Body of pancreas (tissue), 4 donors: ENCODE measurements around the gene NTN5. TPM values are rescaled to one million over a fixed set of nuclear protein-coding genes. Genes with fewer than 3 reads are reported as not detected.

Source experiments
- ATAC-seq: fragments of 150-250 bp; one replicate; pipeline ENCODE4 v1.9.1; 2016
- DNase-seq, 4 donors: peaks; one replicate each; pipeline ENCODE4 v3.0.0-alpha.2; 2019
- H3K27ac ChIP-seq, 4 donors: fragments of 200-600 bp; sonication (generic); 1 replicate in 3 of 4; 2 replicates in 1 of 4; pipeline versions ENCODE4 v1.5.1 to v1.6.1; 2016 to 2019; ENCODE audit warnings: mild to moderate bottlenecking in 1 of 4, mixed read lengths in 1 of 4, moderate library complexity in 1 of 4
- H3K27me3 ChIP-seq, 2 donors: fragments of 200-600 bp; sonication (generic); one replicate each; pipeline ENCODE4 v1.6.0; 2016; ENCODE audit warnings: mild to moderate bottlenecking in 1 of 2
- H3K36me3 ChIP-seq, 2 donors: fragments of 200-600 bp; sonication (generic); replicated peaks in 1 of 2; 2 replicates each; pipeline ENCODE4 v1.5.1; 2016; ENCODE audit warnings: low read depth in 2 of 2; ENCODE audit not compliant: insufficient read depth in 1 of 2
- H3K4me1 ChIP-seq: fragments of 200-600 bp; sonication (generic); one replicate; pipeline ENCODE4 v1.6.0; 2016
- H3K4me3 ChIP-seq, 2 donors: fragments of 200-600 bp; sonication (generic); 1 replicate in 1 of 2; 2 replicates in 1 of 2; pipeline ENCODE4 v1.5.1; 2016 to 2019
- H3K9me3 ChIP-seq, 3 donors: fragments of 200-600 bp; sonication (generic); 1 replicate in 2 of 3; 2 replicates in 1 of 3; pipeline ENCODE4 v1.5.1; 2016
- POLR2A ChIP-seq, 3 donors: fragments of 450-650 bp; IDR thresholded peaks; one replicate each; pipeline ENCODE4 v1.6.1; 2016; ENCODE audit warnings: antibody characterized with exemption in 3 of 3, mild to moderate bottlenecking in 2 of 3
- WGBS, 2 donors: methylation state at CpG; one replicate each; pipeline ENCODE4 v1.1.5; 2017; 5-methylcytosine and 5-hydroxymethylcytosine counted together
- intact Hi-C: fragments of 100-400 bp; cut with DNase I; formaldehyde crosslinking; loops from one replicate; pipeline ENCODE4 v1.15.1; 2023
- total RNA-seq, 2 donors: library from RNA; depleted of rRNA; stranded (reverse); fragments of >200 nt; gene quantifications; one replicate each; pipeline ENCODE4 v1.1.0, GENCODE V29; 2016
- TF ChIP-seq, protein P1 (sequence below), 7 experiments: fragments of 450-650 bp in 4 of 7; fragments of 200-600 bp in 3 of 7; sonication (generic) in 3 of 7; IDR thresholded peaks; one replicate each; pipeline ENCODE4 v1.5.1; 2016 to 2019; ENCODE audit warnings: antibody characterized with exemption in 7 of 7

The NTN5 gene
- total RNA-seq, 2 donors from 2014 or later, result not detected

DNA sequence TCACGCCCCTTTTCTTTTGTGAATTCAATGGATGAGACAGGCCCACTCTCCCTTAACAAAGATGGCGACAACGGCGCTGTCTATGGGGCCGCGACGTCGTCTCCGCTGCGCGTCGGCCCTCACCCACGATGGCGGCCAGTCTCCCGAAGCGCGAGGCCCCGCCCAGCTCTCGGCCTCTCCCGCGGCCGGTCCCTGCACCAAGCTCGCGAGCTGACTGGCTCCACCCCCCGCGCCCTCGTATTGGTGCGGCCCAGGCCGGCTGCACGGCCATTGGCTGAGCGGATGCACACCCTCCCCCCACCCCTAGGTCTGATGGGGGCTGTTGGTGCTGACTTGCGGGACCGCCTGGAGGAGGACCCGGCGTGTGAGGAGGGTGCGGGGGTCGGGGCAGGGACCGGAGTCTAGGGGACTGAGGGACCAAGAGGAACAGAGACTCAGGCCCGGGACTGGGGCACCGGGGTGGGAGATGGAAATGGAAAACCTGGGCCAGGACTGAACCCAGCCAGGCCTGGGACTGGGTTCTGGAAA lies 48.7 kb downstream of the NTN5 start:
- peak overlapping the region; percentile 47 to 81 (median 78) for H3K27ac ChIP-seq
- peak; percentile 97 to 99 (median 98) for DNase-seq
- H3K4me1 ChIP-seq, result peaks cover 26% of the 10 kb centered on the region
- no peaks in the 10 kb centered on the region for H3K36me3 ChIP-seq
- H3K4me3 ChIP-seq, result peak overlapping the region in 1 of 2 donors; percentile 2
- H3K27me3 ChIP-seq, result no peaks in the 10 kb centered on the region
- TF ChIP-seq, protein P1, sequence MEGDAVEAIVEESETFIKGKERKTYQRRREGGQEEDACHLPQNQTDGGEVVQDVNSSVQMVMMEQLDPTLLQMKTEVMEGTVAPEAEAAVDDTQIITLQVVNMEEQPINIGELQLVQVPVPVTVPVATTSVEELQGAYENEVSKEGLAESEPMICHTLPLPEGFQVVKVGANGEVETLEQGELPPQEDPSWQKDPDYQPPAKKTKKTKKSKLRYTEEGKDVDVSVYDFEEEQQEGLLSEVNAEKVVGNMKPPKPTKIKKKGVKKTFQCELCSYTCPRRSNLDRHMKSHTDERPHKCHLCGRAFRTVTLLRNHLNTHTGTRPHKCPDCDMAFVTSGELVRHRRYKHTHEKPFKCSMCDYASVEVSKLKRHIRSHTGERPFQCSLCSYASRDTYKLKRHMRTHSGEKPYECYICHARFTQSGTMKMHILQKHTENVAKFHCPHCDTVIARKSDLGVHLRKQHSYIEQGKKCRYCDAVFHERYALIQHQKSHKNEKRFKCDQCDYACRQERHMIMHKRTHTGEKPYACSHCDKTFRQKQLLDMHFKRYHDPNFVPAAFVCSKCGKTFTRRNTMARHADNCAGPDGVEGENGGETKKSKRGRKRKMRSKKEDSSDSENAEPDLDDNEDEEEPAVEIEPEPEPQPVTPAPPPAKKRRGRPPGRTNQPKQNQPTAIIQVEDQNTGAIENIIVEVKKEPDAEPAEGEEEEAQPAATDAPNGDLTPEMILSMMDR (IDR thresholded peaks at IDR 0.05), result no peak
- TF ChIP-seq POLR2A (IDR thresholded peaks at IDR 0.05), result peak in 1 of 3 donors; percentile 22
- WGBS, 2 donors, result 1% methylated on average over 32 to 36 of the region's 40 CpGs
- H3K9me3 ChIP-seq, result no peaks in the 10 kb centered on the region
- peak; percentile 81 for ATAC-seq
- intact Hi-C loops, result no loop called here

DNA sequence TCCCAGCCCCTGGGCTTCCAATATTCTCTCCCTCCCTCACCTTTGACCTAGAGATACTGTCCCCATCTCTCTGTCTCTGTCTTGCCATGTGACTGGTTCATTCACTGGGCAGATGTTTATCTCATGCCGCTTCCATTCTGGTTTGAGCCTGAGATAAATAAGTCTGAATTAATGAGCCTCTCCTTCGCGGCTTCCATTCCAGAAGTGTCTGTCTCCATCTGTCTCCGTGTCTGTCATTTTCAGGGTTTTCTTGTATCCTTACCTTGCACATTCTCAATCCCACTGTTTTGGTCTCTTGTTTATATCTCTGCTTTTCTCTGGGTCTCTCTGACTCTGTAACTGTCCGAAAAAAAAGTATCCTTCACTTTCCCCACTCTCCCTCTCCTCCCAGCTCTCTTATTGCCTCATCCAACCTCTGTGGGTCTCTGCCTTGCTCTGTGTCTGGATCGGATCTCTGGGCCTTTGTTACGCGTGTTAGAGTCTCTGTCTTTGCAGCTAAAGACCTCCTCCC lies 49.2 kb downstream of the NTN5 start:
- Histone ChIP-seq H3K27ac (peak overlapping the region; percentile 2 to 81 (median 78)), H3K27me3 (no peaks in the 10 kb centered on the region), H3K4me1 (peaks cover 26% of the 10 kb centered on the region), H3K36me3 (no peaks in the 10 kb centered on the region), H3K9me3 (no peaks in the 10 kb centered on the region), H3K4me3 (no peak overlapping the region)
- ATAC-seq (no peak), DNase-seq (no peak)
- intact Hi-C loops, result no loop called here
- TF ChIP-seq POLR2A (IDR thresholded peaks at IDR 0.05), result no peak
- 27 to 30% methylated on average over 8 of the region's 8 CpGs for WGBS, 2 donors

DNA sequence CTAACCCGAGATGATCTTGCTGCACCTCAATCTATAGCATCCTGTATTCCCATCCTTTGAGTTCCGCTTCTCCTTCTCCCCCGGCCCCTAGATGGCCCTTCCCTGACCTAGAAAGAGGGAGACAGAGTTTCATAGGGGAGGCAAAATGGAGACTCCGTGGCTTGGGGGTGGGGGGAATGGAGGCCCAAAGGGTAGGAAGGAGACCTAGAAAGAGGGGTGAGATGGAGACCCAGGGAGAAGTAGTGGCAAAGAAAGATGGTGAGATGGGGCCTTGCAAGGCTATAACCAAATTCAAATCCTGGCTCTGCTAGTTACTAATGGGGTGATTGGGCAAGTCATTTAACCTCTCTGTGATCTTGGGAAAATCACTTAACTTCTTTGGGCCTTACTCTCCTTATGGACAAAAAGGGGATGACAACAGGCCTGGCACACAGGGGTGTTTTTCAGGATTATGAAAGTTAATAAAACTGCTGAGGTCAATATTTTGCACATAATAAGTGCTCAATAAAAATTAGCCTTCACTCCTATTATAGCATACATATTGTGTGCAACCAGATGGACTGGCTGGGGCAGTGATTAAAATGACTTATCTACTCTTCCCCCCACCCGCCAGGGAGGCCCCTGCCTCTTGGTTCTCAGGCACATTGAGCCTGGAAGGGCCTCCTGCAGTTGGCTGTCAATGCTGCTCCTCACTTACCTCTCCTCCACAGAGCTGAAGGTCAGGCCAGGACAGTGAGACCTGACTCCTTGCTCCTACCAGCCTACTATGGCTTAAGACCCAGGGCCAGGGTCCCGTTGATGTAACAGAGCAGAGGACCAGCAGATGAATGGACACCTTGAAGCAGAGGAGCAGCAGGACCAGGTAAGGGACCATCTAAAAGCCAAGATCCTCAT lies 52.9 kb downstream of the NTN5 start:
- 28 to 30% methylated on average over 6 of the region's 6 CpGs for WGBS, 2 donors
- peaks cover 57% of the 10 kb centered on the region for H3K4me1 ChIP-seq
- intact Hi-C loops, result no loop called here
- no peaks in the 10 kb centered on the region for H3K9me3 ChIP-seq
- no peaks in the 10 kb centered on the region for H3K27me3 ChIP-seq
- H3K36me3 ChIP-seq, result peaks cover 12 to 16% of the 10 kb centered on the region in 2 donors
- H3K27ac ChIP-seq, result peak overlapping the region; percentile 86 to 94 (median 88)
- peak overlapping the region in 1 of 2 donors; percentile 31 for H3K4me3 ChIP-seq
- ATAC-seq, result no peak
- DNase-seq, result no peak
- TF ChIP-seq, protein P1 (IDR thresholded peaks at IDR 0.05), result no peak
- no peak for TF ChIP-seq POLR2A (IDR thresholded peaks at IDR 0.05)

DNA sequence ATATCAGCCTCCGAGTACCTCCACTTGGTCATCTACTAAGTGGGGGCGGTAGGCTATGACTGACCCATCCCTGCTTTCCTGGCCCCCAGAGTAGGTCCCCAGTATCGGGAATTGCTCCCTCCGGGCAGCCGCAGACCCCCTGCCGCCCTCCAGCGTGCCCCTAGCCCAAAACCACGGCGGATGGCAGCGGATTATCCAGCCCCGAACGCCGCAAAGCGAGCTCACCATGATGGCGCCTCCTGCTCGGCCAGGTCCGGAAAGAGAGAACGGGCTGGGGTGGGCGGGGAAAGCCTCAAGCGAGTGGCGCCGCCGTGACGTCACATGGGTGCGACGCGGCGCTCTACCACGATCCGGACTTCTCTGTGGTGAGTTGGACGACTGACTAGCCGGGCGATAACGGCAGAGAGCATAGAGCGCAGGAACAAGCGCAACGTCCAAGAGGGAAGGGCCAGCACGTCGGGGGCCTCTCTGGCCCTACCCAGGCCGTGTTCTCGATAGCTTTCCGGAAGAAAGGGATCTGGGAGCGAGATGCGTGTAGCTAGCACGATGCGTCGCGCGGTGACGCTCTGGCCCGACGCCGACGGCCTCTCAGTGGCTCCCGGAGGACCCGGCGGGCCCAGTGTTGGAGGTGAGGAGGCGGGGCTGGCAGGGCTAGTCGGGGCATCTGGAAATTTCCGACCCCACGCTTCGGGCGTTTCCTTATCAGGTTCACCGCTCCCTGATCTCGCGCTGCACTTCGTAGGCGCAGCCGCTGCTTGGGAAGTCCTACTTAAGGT lies 53.7 kb downstream of the NTN5 start, which contains the start of the genes RPL18 and SPHK2:
Gene RPL18, minus strand, starts transcription at position 263 of the 776 bp plus-strand sequence. Its CDS starts 35 bp downstream, at position 228.
Gene SPHK2, plus strand, starts transcription at position 591 of the 776 bp plus-strand sequence. CDS start 1,009 bp downstream, outside the sequence.
- WGBS, 2 donors, result 0% methylated on average over 16 to 69 of the region's 69 CpGs
- Histone ChIP-seq H3K4me1 (peaks cover 50% of the 10 kb centered on the region), H3K36me3 (peaks cover 12 to 16% of the 10 kb centered on the region in 2 donors), H3K9me3 (no peaks in the 10 kb centered on the region), H3K27ac (peak within 1 kb of the TSS; percentile 86 to 94 (median 88)), H3K27me3 (no peaks in the 10 kb centered on the region), H3K4me3 (peak within 1 kb of the TSS; percentile 71 to 81)
- intact Hi-C loops, result no loop called here
- DNase-seq (peak; percentile 98 to 100 (median 98)), ATAC-seq (peak; percentile 91)
- peak; percentile 85 to 96 (median 92) for TF ChIP-seq POLR2A (IDR thresholded peaks at IDR 0.05)
- TF ChIP-seq, protein P1 (IDR thresholded peaks at IDR 0.05), result peak in 1 of 7 experiments; percentile 4
